Measurements from ENCODE around the gene BACE2.

- no peak for TF ChIP-seq CTCF (IDR thresholded peaks at IDR 0.05; ENCODE audit: borderline replicate concordance, extremely low read depth, low read length, poor library complexity, severe bottlenecking)
- TF ChIP-seq EZH2 (IDR thresholded peaks at IDR 0.05; ENCODE audit: borderline replicate concordance, low read depth, low read length, severe bottlenecking) = no peak
Measured at GRCh38 chr21:41315726-41316125, 147.8 kb downstream of the BACE2 start.
